ENCODE measurements around the gene RPS10.
"Not testable (repeated sequence)": the region's sequence is repeated elsewhere in the genome, so short reads cannot be mapped to it uniquely, and the experiment has no call there.

Gene RPS10

GRCh38 chr6:34391786-34392496 lies 33.9 kb downstream of the RPS10 start:
- DNase-seq, result peak; percentile 84

GRCh38 chr6:34391473-34391785 lies 34.4 kb downstream of the RPS10 start:
- no peak for DNase-seq

GRCh38 chr6:34390531-34391472 lies 35.1 kb downstream of the RPS10 start:
- no peak for DNase-seq

GRCh38 chr6:34389034-34389433 lies 36.8 kb downstream of the RPS10 start:
- no peak for DNase-seq

- DNase-seq, result no peak
Observed at GRCh38 chr6:34388421-34388820, 37.4 kb downstream of the RPS10 start.

- no peak for DNase-seq
Observed at GRCh38 chr6:34386316-34387137, 39.3 kb downstream of the RPS10 start.

GRCh38 chr6:34385793-34386195 lies 40.1 kb downstream of the RPS10 start:
- no peak for DNase-seq

- no peak for DNase-seq
Observed at GRCh38 chr6:34384321-34385153, 41.3 kb downstream of the RPS10 start.

- DNase-seq, result no peak
Observed at GRCh38 chr6:34383656-34384320, 42.1 kb downstream of the RPS10 start.

GRCh38 chr6:34383161-34383631 lies 42.7 kb downstream of the RPS10 start:
- no peak for DNase-seq

GRCh38 chr6:34381081-34381480 lies 44.8 kb downstream of the RPS10 start:
- DNase-seq, result no peak

- no peak for DNase-seq
Observed at GRCh38 chr6:34378470-34378869, 47.4 kb downstream of the RPS10 start.

- DNase-seq, result no peak
Observed at GRCh38 chr6:34377984-34378383, 47.9 kb downstream of the RPS10 start.

GRCh38 chr6:34377571-34377970 lies 48.3 kb downstream of the RPS10 start:
- not testable (repeated sequence) for DNase-seq

- no peak for DNase-seq
Observed at GRCh38 chr6:34375833-34376232, 50.0 kb downstream of the RPS10 start.

GRCh38 chr6:34374508-34374907 lies 51.4 kb downstream of the RPS10 start:
- no peak for DNase-seq

GRCh38 chr6:34374069-34374468 lies 51.8 kb downstream of the RPS10 start:
- DNase-seq, result no peak

GRCh38 chr6:34373511-34373910 lies 52.4 kb downstream of the RPS10 start:
- no peak for DNase-seq

GRCh38 chr6:34371865-34372264 lies 54.0 kb downstream of the RPS10 start:
- not testable (repeated sequence) for DNase-seq

- no peak for DNase-seq
Observed at GRCh38 chr6:34370361-34370760, 55.5 kb downstream of the RPS10 start.

- no peak for DNase-seq
Observed at GRCh38 chr6:34369385-34369784, 56.5 kb downstream of the RPS10 start.

Measured in activated CD8-positive, alpha-beta memory T cell treated with anti-CD3 and anti-CD28 coated beads for 24 hours (primary cell).